ENCODE measurements around the gene GJD3.
A peak's percentile ranks its signal among the peaks of the same experiment; 100 is the strongest.

The GJD3 gene

GRCh38 chr17:40343219-40344119 lies 21.1 kb downstream of the GJD3 start:
- peak overlapping the region; percentile 67 for H3K4me3 ChIP-seq (ENCODE audit: low read depth, low read length)
- TF ChIP-seq, protein P1, sequence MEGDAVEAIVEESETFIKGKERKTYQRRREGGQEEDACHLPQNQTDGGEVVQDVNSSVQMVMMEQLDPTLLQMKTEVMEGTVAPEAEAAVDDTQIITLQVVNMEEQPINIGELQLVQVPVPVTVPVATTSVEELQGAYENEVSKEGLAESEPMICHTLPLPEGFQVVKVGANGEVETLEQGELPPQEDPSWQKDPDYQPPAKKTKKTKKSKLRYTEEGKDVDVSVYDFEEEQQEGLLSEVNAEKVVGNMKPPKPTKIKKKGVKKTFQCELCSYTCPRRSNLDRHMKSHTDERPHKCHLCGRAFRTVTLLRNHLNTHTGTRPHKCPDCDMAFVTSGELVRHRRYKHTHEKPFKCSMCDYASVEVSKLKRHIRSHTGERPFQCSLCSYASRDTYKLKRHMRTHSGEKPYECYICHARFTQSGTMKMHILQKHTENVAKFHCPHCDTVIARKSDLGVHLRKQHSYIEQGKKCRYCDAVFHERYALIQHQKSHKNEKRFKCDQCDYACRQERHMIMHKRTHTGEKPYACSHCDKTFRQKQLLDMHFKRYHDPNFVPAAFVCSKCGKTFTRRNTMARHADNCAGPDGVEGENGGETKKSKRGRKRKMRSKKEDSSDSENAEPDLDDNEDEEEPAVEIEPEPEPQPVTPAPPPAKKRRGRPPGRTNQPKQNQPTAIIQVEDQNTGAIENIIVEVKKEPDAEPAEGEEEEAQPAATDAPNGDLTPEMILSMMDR (IDR thresholded peaks at IDR 0.05; ENCODE audit: low read depth, low read length, missing control alignments), result no peak
- in situ Hi-C loops (cut with HindIII; ENCODE audit: low sequenced_read_pairs), result no loop called here
- DNase-seq (ENCODE audit: low read depth), result no peak

GRCh38 chr17:40342504-40343218 lies 21.9 kb downstream of the GJD3 start:
- no peak for DNase-seq (ENCODE audit: low read depth)
- in situ Hi-C loops (cut with HindIII; ENCODE audit: low sequenced_read_pairs), result no loop called here
- TF ChIP-seq, protein P1 (IDR thresholded peaks at IDR 0.05; ENCODE audit: low read depth, low read length, missing control alignments), result no peak
- H3K4me3 ChIP-seq (ENCODE audit: low read depth, low read length), result peak overlapping the region; percentile 67

- in situ Hi-C loops (cut with HindIII; ENCODE audit: low sequenced_read_pairs), result no loop called here
- TF ChIP-seq, protein P1 (IDR thresholded peaks at IDR 0.05; ENCODE audit: low read depth, low read length, missing control alignments), result no peak
- H3K4me3 ChIP-seq (ENCODE audit: low read depth, low read length), result peak overlapping the region; percentile 67
- DNase-seq (ENCODE audit: low read depth), result no peak
These were observed 22.6 kb downstream of the GJD3 start for GRCh38 chr17:40341808-40342503.

DNA sequence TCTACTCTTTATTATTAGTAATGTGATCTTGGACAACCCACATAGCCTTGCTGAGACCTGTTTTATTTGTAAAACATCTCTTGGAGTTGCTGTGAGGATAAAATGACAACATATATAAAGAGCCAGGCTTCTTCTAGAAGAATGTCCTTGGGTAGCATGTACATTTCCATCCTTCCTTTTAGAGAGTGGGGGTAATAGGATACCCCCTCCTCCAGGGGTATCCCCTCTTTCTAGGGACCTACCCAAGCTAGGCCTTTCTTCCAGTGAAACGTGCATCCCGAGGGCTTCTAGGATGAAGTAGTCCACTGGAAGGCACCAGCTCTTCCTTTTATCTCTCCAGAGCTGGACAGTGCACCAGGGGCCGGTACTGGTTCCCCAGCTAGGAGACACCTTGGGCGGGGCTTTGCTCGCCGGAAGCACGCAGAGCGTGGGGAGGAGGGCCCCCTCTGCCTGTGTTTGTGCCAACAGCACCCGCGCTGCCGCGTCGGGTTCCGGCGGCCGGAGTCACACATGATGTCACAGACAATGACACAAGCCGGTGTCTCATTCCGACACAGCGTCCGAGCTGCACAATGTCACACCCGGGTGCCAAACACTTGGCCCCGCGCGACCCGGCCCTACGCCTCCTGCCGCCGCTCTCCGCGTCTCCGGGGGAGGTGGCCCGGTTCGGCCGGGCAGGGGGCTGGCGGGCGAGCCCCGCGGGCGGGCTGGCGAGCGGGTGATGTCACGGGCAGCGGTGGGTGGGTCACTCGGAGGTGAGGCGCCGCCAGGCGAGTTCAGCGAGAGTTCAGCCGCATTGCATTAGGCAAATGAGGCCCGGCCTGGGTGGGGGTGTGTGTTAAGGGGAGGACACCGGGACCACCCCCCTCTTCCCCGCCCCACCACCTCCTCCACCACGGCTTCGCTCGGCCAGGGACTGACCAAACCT lies 23.4 kb downstream of the GJD3 start:
- in situ Hi-C loops (cut with HindIII; ENCODE audit: low sequenced_read_pairs), result no loop called here
- DNase-seq (ENCODE audit: low read depth), result no peak
- H3K4me3 ChIP-seq (ENCODE audit: low read depth, low read length), result peak overlapping the region; percentile 67
- TF ChIP-seq, protein P1 (IDR thresholded peaks at IDR 0.05; ENCODE audit: low read depth, low read length, missing control alignments), result no peak

GRCh38 chr17:40340327-40340726 lies 24.2 kb downstream of the GJD3 start:
- no peak for DNase-seq (ENCODE audit: low read depth)
- TF ChIP-seq, protein P1 (IDR thresholded peaks at IDR 0.05; ENCODE audit: low read depth, low read length, missing control alignments), result no peak
- no peak overlapping the region for H3K4me3 ChIP-seq (ENCODE audit: low read depth, low read length)
- in situ Hi-C loops (cut with HindIII; ENCODE audit: low sequenced_read_pairs), result no loop called here
